ENCODE data around the gene AP2M1.

DNA sequence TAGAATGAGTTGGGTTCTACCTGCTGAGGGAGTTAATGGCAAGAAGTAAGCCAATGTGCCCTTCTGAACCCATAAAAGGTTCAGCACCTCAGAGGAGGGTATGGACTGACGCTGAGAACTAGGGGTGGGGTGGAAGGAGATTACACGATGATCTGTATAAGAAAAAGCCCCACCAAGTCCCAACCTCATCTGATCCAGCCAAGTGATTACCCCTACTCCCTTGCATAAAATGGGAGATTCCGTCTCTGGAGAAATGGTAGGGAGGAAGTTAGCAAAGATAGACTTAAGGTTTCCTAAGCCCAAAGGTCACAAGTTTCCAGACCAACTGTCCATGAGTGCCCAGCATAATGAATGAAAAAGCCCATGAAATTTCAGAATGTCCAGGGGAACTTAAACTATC lies 26.6 kb upstream of the AP2M1 start:
- TF ChIP-seq TARDBP (IDR thresholded peaks at IDR 0.05), result no peak
- no peak for TF ChIP-seq FOXK2 (IDR thresholded peaks at IDR 0.05)
- TF ChIP-seq ARNT (IDR thresholded peaks at IDR 0.05), result no peak
- TF ChIP-seq SP1 (IDR thresholded peaks at IDR 0.05), result no peak
- no peak for TF ChIP-seq BHLHE40 (IDR thresholded peaks at IDR 0.05; ENCODE audit: borderline replicate concordance)
- no peak for TF ChIP-seq LEF1 (IDR thresholded peaks at IDR 0.05; ENCODE audit: borderline replicate concordance)
- TF ChIP-seq SUZ12 (IDR thresholded peaks at IDR 0.05), result no peak
- TF ChIP-seq ZNF384 (IDR thresholded peaks at IDR 0.05), result no peak
- TF ChIP-seq CTBP1 (IDR thresholded peaks at IDR 0.05; ENCODE audit: borderline replicate concordance), result no peak
